HUES6 (cell line): Measurements from ENCODE around the gene EDARADD.
A peak's percentile ranks its signal among the peaks of the same experiment; 100 is the strongest.
"Not testable (repeated sequence)": the region's sequence is repeated elsewhere in the genome, so short reads cannot be mapped to it uniquely, and the experiment has no call there.

Experiments used
- H3K27ac ChIP-seq: 2 replicates; pipeline ENCODE4 v1.7.0; 2013; ENCODE audit warnings: low read depth, mild to moderate bottlenecking, low read length, inconsistent platforms
- H3K27me3 ChIP-seq: 2 replicates; pipeline ENCODE4 v1.6.1; 2013; ENCODE audit warnings: low read length; ENCODE audit not compliant: control insufficient read depth, insufficient read depth
- H3K36me3 ChIP-seq: 2 replicates; pipeline ENCODE4 v1.6.1; 2013; ENCODE audit warnings: low read length; ENCODE audit not compliant: control insufficient read depth, insufficient read depth
- H3K4me1 ChIP-seq: 2 replicates; pipeline ENCODE4 v1.6.1; 2013; ENCODE audit warnings: low read length; ENCODE audit not compliant: control insufficient read depth, insufficient read depth
- H3K4me3 ChIP-seq: 2 replicates; pipeline ENCODE4 v1.5.1; 2013; ENCODE audit warnings: low read depth, low read length
- H3K9ac ChIP-seq: one replicate; pipeline ENCODE4 v1.6.1; 2013; ENCODE audit warnings: mild to moderate bottlenecking, low read length
- H3K9me3 ChIP-seq: 2 replicates; pipeline ENCODE4 v1.6.1; 2013; ENCODE audit warnings: low read depth, low read length; ENCODE audit not compliant: control insufficient read depth, insufficient read depth

Gene EDARADD

DNA sequence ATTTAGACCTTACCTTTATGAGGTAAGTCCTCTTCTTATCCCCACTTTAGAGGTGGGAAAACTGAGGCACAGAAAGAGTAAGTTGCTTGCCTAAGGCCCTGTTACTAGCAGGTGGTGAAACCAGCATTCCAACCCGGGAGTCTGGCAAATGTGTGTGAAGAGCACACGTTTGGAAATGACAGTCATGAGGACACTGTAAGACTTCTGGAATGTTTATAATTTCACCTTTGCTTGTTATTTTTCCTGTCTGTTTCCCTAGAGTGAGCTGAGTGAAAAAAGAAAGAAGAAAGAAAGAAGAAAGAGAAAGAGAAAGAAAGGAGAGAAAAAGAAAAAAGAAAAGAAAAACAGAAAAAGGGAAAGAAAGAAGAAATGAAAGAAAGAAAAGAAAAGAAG is 108.5 kb downstream of the EDARADD start:
- Histone ChIP-seq H3K27ac (no peak overlapping the region), H3K36me3 (no peaks in the 10 kb centered on the region), H3K9ac (no peak overlapping the region), H3K9me3 (no peaks in the 10 kb centered on the region), H3K27me3 (no peaks in the 10 kb centered on the region), H3K4me1 (0 out of 2 replicates have a peak, but pooled peaks cover 6% of the 10 kb centered on the region), H3K4me3 (no peak overlapping the region)

DNA sequence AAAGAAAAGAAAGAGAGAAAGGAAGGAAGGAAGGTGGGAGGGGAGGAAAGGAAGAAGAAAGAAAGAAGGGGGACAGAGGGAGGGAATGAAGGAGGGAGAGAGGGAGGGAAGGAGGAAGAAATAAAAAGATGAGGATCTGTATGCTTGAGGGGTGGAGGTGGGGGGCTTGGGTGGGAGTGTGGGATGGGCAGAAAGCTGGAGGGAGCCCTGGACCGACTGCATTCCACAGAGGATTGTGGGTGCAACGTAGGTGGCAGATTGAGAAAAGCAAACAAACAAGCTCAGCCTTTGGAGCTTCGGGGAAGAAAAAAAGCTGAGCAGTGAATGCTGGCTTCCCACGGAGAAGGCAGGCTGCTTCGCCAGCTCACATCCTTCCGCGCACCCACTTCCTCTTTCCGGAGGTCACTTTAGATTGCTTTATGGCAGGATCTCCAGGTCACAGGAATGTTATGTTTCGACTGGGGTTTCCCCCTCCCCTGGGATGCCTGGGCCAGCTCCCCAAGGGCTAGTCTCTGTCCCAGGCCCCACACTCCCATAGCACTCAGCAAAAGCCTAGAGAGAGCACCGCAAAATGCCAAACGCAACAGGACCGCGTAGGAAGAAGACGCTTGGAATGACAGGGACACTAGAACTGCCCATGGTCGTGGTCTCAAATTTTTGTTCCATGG is 109.0 kb downstream of the EDARADD start:
- H3K4me3 ChIP-seq: peak overlapping the region; percentile 31
- H3K9ac ChIP-seq: peak overlapping the region; percentile 32
- H3K27me3 ChIP-seq: no peaks in the 10 kb centered on the region
- H3K4me1 ChIP-seq: 0 out of 2 replicates have a peak, but pooled peaks cover 6% of the 10 kb centered on the region
- no peaks in the 10 kb centered on the region for H3K9me3 ChIP-seq
- peak overlapping the region; percentile 46; the same call in 1 of the 2 replicates for H3K27ac ChIP-seq
- no peaks in the 10 kb centered on the region for H3K36me3 ChIP-seq

DNA sequence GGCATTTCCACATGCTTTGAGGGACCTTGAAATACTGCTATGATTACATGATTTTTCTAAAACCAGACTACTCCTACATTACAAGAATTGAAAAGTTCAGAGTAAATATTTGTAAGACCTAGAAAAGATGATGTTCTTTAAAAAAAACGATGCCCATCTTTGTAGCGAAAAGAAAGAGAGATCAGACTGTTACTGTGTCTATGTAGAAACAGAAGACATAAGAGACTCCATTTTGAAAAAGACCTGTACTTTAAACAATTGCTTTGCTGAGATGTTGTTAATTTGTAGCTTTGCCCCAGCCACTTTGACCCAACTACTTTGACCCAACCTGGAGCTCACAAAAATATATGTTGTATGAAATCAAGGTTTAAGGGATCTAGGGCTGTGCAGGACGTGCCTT is 110.3 kb downstream of the EDARADD start:
- not testable (repeated sequence) for H3K36me3 ChIP-seq, H3K27me3 ChIP-seq, H3K4me3 ChIP-seq, H3K27ac ChIP-seq, H3K4me1 ChIP-seq, H3K9me3 ChIP-seq, H3K9ac ChIP-seq

DNA sequence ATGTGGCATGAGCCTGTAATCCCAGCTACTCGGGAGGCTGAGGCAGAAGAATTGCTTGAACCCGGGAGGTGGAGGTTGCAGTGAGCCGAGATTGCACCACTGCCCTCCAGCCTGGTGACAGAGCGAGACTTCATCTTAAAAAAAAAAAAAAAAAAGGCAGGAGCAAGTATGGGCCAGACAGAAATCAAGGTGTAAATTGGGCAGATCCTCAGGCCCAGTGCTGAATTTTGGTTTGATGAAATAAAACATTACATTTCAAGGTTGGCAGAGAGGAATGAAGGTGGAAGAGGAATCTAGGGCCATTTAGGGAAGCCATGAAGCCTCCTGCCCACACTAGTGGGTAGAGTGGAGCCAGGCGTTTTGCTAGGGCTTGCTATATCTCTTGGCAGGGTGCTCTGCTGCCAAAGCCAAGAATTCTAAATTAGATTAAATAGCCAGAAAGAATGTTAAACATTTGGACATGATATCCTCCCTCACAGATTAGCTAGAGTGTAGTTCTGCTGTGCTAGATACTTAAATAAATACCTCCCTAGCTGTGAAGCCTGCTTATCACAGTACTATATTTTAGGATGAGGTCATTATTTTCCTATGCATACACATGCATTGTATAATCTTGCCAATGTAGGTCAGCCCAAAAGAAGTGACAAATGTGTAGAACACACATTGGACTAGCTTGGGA is 113.1 kb downstream of the EDARADD start:
- no peak overlapping the region for H3K9ac ChIP-seq
- H3K4me1 ChIP-seq: 0 out of 2 replicates have a peak, but pooled peaks cover 6% of the 10 kb centered on the region
- no peak overlapping the region for H3K27ac ChIP-seq
- H3K36me3 ChIP-seq: no peaks in the 10 kb centered on the region
- H3K27me3 ChIP-seq: no peaks in the 10 kb centered on the region
- no peaks in the 10 kb centered on the region for H3K9me3 ChIP-seq
- H3K4me3 ChIP-seq: no peak overlapping the region

DNA sequence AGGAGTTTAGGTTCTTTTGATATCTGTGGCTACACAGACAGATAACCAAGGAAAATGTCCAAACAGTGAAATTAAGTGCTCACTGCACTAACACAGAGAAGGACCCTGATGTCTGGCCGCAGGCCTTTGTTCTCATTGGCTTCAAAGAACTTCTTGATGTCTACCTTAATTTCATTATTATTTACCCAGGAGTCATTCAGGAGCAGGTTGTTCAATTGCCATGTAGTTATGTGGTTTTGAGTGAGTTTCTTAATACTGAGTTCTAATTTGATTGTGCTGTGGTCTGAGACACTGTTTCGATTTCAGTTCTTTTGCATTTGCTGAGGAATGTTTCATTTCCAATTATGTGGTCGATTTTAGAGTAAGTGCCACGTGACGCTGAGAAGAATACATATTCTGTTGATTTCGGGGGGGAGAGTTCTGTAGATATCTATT is 114.5 kb downstream of the EDARADD start:
- no peak overlapping the region for H3K27ac ChIP-seq
- H3K9ac ChIP-seq: no peak overlapping the region
- H3K36me3 ChIP-seq: no peaks in the 10 kb centered on the region
- H3K4me1 ChIP-seq: 0 out of 2 replicates have a peak, but pooled peaks cover under 1% of the 10 kb centered on the region
- no peaks in the 10 kb centered on the region for H3K9me3 ChIP-seq
- no peaks in the 10 kb centered on the region for H3K27me3 ChIP-seq
- no peak overlapping the region for H3K4me3 ChIP-seq

DNA sequence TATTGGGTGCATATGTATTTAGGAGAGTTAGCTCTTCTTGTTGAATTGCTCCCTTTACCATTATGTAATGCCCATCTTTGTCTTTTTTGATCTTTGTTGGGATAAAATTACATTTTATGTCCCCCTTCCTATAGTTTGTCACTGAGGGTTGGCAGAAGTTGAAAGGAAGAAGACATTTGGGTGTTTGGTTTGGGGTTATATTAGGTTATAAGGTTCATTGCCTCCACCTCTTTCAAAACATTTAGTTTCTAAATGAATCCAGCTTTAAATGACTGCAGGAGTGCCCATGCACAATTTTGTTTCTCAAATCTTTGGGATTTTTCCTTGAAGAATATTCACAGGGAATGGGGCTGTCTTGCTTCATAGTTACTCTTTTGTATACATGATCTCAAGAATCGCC is 115.1 kb downstream of the EDARADD start:
- no peak overlapping the region for H3K27ac ChIP-seq
- H3K9me3 ChIP-seq: no peaks in the 10 kb centered on the region
- no peak overlapping the region for H3K9ac ChIP-seq
- no peaks in the 10 kb centered on the region for H3K27me3 ChIP-seq
- no peaks in the 10 kb centered on the region for H3K36me3 ChIP-seq
- H3K4me1 ChIP-seq: no peaks in the 10 kb centered on the region
- H3K4me3 ChIP-seq: no peak overlapping the region

DNA sequence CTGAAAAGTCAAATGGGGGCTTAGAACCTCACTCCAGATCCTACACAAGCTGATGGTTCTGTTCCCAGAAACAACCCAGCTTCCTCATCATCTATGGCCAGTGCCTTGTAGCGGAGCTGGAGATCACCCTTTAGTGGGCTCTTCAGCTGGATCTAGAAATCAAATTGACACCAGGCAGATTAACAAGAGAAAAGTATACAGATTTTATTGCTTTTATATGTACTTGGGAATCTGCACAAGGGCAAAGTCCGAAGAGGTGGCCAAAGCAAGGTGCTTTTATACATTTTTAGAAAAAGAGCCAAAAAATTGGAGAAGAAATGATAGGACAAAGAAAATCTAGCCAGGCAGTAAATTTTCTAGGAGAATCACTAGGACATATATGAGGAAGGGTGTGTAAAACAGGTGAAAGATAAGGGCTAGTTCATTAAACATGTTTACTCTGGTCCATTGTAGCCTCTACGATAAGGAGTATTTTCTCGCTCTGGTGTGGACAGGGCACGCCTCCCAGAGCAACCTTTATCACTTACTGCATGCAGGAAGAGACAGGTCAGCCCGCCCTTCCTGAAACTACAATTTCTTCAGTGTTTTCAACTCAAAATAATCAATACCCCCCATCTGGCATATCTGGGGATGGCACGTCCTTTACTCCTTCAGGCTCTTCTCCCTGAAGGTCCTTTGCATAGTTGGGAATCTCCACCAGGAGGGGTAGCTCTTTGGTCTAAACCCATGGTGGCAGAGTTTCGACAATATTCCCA is 115.7 kb downstream of the EDARADD start:
- Histone ChIP-seq H3K4me1 (no peaks in the 10 kb centered on the region), H3K4me3 (no peak overlapping the region), H3K27ac (no peak overlapping the region), H3K9ac (no peak overlapping the region), H3K36me3 (no peaks in the 10 kb centered on the region), H3K27me3 (no peaks in the 10 kb centered on the region), H3K9me3 (no peaks in the 10 kb centered on the region)

DNA sequence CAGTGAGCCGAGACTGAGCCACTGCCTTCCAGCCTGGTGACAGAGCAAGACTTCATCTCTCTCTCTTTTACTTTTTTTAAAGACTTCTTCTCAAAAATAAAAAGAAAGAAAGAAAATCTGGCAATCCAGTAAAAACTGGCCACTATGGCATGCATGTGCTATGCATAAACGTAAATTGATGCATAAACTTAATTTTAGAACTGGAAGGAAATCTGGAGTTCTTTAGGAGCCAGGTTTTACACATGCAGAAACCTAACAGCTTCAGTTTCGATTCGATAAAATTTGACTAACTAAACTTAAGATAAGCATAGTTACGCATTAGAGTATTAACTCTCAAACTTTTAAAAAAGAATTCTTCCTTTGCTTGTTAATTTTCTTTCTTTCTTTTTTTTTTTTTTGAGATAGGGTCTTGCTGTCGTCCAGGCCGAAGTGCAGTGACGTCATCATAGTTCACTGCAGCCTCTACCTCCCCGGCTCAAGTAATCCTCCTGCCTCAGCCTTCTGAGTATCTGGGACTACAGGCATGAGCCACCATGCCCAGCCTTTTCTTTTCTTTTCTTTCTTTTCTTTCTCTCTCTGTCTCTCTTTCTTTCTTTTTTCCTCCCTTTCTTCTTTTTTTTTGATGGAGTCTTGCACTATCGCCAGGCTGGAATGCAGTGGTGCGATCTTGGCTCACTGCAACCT is 117.8 kb downstream of the EDARADD start:
- Histone ChIP-seq H3K27ac (no peak overlapping the region), H3K4me1 (peaks cover 3% of the 10 kb centered on the region; the same call in 1 of the 2 replicates), H3K36me3 (no peaks in the 10 kb centered on the region), H3K9me3 (no peaks in the 10 kb centered on the region), H3K27me3 (no peaks in the 10 kb centered on the region), H3K4me3 (no peak overlapping the region), H3K9ac (no peak overlapping the region)

DNA sequence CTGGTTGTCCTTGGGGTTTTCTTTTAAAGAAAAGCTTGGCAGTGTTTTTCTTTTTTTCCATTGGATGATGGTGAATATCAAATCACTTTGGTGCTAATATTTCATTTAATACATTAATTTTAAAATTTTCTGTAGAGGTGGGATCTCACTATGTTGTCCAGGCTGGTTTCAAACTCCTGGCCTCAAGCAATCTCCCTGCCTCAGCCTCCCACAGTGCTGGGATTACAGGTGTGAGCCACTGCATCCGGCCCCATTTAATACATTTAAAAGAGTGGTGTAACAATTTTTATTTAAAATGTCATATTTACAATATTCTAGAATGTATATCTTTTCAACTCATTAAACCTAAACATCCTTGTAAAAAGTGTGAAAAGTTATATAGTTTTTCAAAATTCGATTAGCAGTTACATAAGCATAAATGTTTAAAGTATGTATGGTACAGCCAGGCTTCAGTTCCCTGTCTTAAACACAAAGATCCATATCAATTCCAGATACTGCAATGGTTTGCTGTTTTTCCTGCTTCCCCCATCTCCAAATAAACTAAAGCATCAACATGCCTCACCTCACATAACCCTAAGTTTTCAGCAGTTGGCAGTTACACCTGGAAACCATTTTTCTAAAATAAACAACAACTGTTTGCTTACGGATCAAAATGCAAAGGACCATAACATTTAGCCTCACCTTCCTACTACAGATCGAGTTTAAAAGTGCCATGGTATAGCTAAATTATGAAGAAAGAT is 120.8 kb downstream of the EDARADD start:
- H3K4me3 ChIP-seq: no peak overlapping the region
- no peak overlapping the region for H3K27ac ChIP-seq
- H3K9ac ChIP-seq: no peak overlapping the region
- H3K27me3 ChIP-seq: no peaks in the 10 kb centered on the region
- peaks cover 7% of the 10 kb centered on the region; the same call in 1 of the 2 replicates for H3K4me1 ChIP-seq
- no peaks in the 10 kb centered on the region for H3K9me3 ChIP-seq
- no peaks in the 10 kb centered on the region for H3K36me3 ChIP-seq

DNA sequence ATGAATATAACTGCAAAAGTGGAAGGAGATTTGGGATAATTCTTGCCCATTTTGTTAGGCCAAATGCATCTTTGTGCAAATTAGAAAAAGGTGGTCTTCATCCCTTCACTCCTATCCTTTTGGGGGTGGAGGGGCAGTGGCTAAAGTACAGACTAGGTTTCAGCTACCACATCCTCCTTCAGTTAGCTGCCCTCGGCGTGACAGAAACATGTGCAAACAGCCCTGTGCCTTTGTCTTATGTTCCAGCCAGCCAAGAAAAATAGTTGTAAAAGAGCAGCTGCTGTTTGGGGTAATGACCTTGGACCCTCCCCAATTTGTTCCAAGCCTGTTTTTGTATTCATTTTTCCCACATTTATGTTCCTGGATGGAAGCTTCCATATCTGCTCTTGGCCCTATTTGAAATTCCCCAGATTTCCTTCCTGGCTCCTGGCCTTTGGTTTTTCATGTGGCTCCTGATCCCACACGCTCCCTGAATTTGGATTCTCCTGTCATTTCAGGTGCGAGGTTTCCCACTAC is 121.4 kb downstream of the EDARADD start:
- H3K9ac ChIP-seq: no peak overlapping the region
- H3K4me3 ChIP-seq: no peak overlapping the region
- H3K4me1 ChIP-seq: peaks cover 7% of the 10 kb centered on the region; the same call in 1 of the 2 replicates
- H3K36me3 ChIP-seq: no peaks in the 10 kb centered on the region
- no peaks in the 10 kb centered on the region for H3K27me3 ChIP-seq
- H3K27ac ChIP-seq: no peak overlapping the region
- no peaks in the 10 kb centered on the region for H3K9me3 ChIP-seq
